Measurements from ENCODE around the gene FLT4.

The FLT4 gene

DNA sequence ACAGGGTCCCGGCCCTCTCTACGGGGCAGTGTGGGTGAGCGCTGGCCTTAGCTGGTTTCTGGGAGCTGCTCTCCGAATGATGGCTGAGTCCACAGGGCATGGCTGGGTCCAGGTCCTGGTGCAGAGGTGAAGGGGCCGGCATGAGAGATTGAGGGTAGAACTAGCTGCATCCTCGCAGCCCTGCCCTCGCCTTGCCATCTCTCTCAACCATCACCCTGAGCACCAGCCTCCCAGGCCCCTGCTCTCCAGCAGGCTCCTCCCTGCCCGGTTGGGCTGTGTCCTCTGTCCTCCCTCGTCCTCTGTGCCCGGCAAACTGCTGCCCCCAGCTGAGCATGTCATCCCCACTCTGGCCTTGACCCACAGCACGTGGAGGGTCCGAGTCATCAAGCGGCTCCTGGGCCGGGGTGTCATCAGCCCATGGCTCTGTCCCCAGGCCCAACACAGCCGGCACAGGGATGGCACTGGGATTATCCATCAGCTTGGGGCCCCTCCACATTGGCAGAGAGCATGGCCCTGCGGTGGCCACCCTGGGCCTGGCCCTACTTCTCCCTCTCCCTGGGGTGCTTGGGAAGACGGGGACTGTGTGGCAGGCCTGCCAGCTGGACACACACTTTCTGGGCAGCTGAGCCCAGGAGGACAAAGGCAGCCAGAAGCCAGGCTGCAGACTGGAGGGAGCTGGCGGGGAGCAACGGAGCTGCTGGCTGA lies 8.4 kb downstream of the FLT4 start:
- Histone ChIP-seq H3K4me3 (ENCODE audit: low read length) (no peak overlapping the region), H3K4me1 (ENCODE audit: insufficient read depth, low read length) (no peaks in the 10 kb centered on the region), H3K9ac (ENCODE audit: low read depth, low read length) (no peak overlapping the region), H3K27ac (ENCODE audit: low read depth, low read length) (no peak overlapping the region), H3K9me3 (ENCODE audit: insufficient read depth, low read depth, low read length) (no peaks in the 10 kb centered on the region), H3K27me3 (ENCODE audit: insufficient read depth, low read length) (no peaks in the 10 kb centered on the region; the same call in 1 of the 2 replicates), H3K36me3 (ENCODE audit: insufficient read depth, low read length) (no peaks in the 10 kb centered on the region)
- WGBS: 91% methylated on average over 19 of the region's 19 CpGs

DNA sequence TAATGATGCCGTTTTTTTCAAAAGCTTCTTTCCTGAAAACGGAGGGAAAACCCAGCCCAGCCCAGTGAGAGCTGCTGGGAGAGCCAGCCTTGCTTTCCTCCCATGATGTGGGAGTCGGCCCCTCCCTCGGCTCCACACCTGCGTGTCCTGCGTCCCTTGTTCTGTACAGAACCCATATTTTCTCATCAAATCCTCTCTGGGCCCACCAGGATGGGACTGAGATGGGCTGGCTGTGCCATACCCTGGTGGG lies 8.9 kb downstream of the FLT4 start:
- no peak overlapping the region for H3K27ac ChIP-seq (ENCODE audit: low read depth, low read length)
- H3K9me3 ChIP-seq (ENCODE audit: insufficient read depth, low read depth, low read length): no peaks in the 10 kb centered on the region
- H3K4me3 ChIP-seq (ENCODE audit: low read length): no peak overlapping the region
- H3K9ac ChIP-seq (ENCODE audit: low read depth, low read length): no peak overlapping the region
- H3K4me1 ChIP-seq (ENCODE audit: insufficient read depth, low read length): no peaks in the 10 kb centered on the region
- WGBS: 89% methylated on average over 6 of the region's 6 CpGs
- H3K36me3 ChIP-seq (ENCODE audit: insufficient read depth, low read length): no peaks in the 10 kb centered on the region
- no peaks in the 10 kb centered on the region; the same call in 1 of the 2 replicates for H3K27me3 ChIP-seq (ENCODE audit: insufficient read depth, low read length)

DNA sequence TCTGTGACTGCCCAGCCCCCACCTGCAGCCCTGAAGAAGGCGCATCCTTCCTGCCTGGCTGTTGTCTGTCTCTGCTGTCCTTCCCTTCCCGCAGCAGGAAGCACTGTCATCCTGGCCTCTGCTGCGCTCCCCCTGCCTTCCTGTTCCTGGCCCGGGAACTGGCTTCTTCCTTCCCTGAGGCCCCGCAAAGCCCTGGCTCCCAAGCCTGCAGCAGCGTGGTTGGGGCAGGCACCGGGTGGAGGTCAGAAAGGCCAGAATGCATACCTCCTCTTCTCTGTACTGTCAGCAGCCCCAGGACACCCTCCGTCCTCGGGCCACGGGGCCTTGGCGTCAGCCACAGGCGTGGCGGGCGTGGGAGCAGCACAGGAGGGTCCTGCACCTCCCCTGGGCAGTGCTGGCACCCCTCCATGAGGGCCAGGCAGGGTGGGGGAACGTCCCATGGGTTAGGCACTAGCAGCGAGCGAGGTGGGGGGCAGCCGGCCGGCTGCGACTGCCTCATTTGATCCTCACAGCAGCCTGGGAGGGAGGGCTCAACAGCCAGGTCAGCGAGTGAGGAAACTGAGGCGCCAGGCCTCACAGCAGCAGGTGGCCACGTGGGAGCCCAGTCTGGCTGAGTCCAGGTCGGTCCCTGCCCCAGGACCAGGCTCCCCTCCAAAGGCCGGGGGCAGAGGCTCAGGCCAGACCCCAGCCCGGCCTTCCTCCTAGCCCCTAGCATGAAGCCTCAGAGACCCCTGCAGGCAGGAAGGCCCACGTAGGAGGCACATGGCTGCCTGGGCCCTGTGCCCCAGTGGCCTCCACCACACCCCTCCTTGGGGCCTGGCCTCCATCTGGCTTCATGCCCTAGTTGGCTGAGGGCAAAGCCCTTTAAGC lies 9.4 kb downstream of the FLT4 start:
- Histone ChIP-seq H3K9me3 (ENCODE audit: insufficient read depth, low read depth, low read length) (no peaks in the 10 kb centered on the region), H3K27me3 (ENCODE audit: insufficient read depth, low read length) (no peaks in the 10 kb centered on the region; the same call in 1 of the 2 replicates), H3K4me3 (ENCODE audit: low read length) (no peak overlapping the region), H3K4me1 (ENCODE audit: insufficient read depth, low read length) (no peaks in the 10 kb centered on the region), H3K27ac (ENCODE audit: low read depth, low read length) (no peak overlapping the region), H3K36me3 (ENCODE audit: insufficient read depth, low read length) (no peaks in the 10 kb centered on the region), H3K9ac (ENCODE audit: low read depth, low read length) (no peak overlapping the region)
- 88% methylated on average over 27 of the region's 27 CpGs for WGBS

DNA sequence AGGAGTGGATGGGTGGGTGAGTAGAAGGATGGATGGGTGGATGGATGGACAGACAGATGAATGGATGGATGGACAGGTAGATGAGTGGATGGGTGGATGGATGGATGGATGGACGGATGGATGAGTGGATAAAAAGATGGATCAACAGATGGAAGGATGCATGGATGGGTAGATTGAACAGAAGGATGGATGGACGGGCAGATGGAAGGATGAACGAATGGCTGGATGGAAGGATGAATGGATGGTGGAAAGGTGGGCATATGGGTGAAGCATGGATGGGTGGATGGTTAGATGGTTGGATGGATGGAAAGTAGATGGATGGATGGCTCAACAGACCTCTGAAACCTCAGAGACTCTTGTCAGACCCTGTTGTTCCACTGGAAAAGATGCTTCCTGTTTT lies 10.1 kb downstream of the FLT4 start:
- WGBS: 63% methylated on average over 3 of the region's 3 CpGs
- H3K27ac ChIP-seq (ENCODE audit: low read depth, low read length): no peak overlapping the region

DNA sequence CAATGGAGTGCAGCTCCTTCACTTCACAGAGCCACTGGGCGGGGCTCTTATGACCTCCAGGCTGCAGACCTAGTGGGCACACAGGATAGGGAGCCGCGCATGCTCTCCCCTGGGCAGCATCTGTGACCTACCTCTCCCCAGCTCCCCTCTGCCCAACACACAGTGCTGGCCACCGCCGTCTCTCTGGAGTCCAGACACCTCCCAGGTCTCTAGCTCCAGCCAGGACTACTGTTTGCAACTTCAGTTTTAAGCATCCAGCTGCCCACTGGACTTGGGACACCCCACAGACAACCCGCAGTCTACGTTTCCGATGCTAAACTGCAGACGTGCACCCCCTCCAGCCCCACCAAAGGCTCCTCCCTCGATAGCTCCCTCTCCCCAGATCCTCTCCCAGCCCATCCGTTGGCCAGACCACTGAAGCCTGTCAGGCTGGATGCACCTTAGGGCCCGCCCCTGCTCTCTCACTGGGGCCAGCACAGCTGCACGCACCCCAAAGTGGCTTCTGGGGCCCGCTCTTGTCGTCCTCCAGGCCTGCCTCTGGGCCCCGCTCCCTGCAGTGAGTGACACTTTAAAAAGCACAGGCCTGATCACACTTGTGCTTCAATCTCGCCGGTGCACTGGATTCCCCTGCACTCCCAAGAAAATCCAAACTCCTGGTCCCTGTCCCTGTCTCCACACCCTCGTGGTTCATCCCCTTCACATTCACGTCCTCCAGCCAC lies 11.3 kb downstream of the FLT4 start:
- no peak overlapping the region for H3K9ac ChIP-seq (ENCODE audit: low read depth, low read length)
- H3K4me3 ChIP-seq (ENCODE audit: low read length): no peak overlapping the region
- H3K9me3 ChIP-seq (ENCODE audit: insufficient read depth, low read depth, low read length): no peaks in the 10 kb centered on the region
- no peak overlapping the region for H3K27ac ChIP-seq (ENCODE audit: low read depth, low read length)
- WGBS: 86% methylated on average over 20 of the region's 20 CpGs
- no peaks in the 10 kb centered on the region for H3K27me3 ChIP-seq (ENCODE audit: insufficient read depth, low read length)
- H3K4me1 ChIP-seq (ENCODE audit: insufficient read depth, low read length): no peaks in the 10 kb centered on the region
- no peaks in the 10 kb centered on the region for H3K36me3 ChIP-seq (ENCODE audit: insufficient read depth, low read length)

More for the DNA sequence above, 10.1 kb downstream of the FLT4 start:
- H3K9ac ChIP-seq (ENCODE audit: low read depth, low read length): no peak overlapping the region
- no peak overlapping the region for H3K4me3 ChIP-seq (ENCODE audit: low read length)
- H3K27me3 ChIP-seq (ENCODE audit: insufficient read depth, low read length): no peaks in the 10 kb centered on the region
- no peaks in the 10 kb centered on the region for H3K36me3 ChIP-seq (ENCODE audit: insufficient read depth, low read length)
- no peaks in the 10 kb centered on the region for H3K4me1 ChIP-seq (ENCODE audit: insufficient read depth, low read length)
- H3K9me3 ChIP-seq (ENCODE audit: insufficient read depth, low read depth, low read length): no peaks in the 10 kb centered on the region

DNA sequence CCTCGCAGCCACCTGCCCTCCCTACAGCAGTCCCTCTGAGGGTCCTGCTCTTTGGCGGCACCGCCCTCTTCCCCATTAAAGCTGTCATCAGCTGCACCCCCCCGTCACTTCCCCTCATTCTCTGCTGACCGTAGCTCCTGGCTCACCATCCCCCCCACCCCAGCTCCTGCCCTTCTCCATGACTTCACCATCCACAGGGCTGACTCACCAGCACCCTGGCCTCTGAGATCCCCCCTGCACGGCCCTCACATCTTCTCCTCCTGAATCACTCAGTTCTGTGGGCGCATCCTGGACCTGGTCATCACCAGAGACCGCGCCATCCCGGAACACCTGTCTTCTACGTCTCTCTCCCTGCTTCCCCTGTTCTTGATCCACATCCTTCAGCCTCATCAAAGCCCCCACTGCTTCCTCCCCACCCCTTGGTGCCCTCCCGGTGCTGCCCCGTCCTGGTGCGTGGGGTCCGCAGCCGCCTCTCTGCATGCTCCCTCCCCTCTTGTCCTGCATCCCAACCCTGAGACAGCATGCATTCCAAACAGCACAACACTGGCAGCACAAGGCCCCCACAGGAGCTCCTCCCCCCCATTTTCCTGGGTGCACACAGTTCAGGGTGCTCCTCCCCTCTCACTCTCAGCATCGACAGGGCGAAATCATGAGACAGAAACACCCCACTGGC lies 12.9 kb downstream of the FLT4 start:
- Histone ChIP-seq H3K27ac (ENCODE audit: low read depth, low read length) (no peak overlapping the region), H3K27me3 (ENCODE audit: insufficient read depth, low read length) (no peaks in the 10 kb centered on the region), H3K9me3 (ENCODE audit: insufficient read depth, low read depth, low read length) (no peaks in the 10 kb centered on the region), H3K4me3 (ENCODE audit: low read length) (no peak overlapping the region), H3K9ac (ENCODE audit: low read depth, low read length) (no peak overlapping the region), H3K4me1 (ENCODE audit: insufficient read depth, low read length) (no peaks in the 10 kb centered on the region), H3K36me3 (ENCODE audit: insufficient read depth, low read length) (no peaks in the 10 kb centered on the region)
- WGBS: 79% methylated on average over 18 of the region's 18 CpGs

DNA sequence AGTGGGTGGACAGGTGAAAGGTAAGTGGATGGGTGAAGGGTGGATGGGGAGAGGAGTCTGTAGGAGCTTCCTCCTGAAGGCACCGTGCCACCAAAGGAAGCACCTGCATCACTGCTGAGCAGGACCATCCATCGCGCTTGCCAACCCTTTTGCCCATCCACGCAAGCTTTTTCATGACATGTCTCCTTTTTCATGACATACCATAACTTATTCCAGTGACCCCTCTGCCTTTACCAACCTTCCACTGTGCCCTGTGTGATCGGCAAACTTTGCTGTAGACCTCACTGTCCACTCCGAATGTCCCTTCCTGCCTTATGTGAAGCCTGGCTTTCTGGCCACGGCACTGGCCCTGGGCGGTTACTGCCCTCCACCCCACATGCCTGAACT lies 13.4 kb downstream of the FLT4 start:
- 92% methylated on average over 8 of the region's 8 CpGs for WGBS
- no peaks in the 10 kb centered on the region for H3K27me3 ChIP-seq (ENCODE audit: insufficient read depth, low read length)
- H3K27ac ChIP-seq (ENCODE audit: low read depth, low read length): no peak overlapping the region
- H3K9me3 ChIP-seq (ENCODE audit: insufficient read depth, low read depth, low read length): no peaks in the 10 kb centered on the region
- H3K9ac ChIP-seq (ENCODE audit: low read depth, low read length): no peak overlapping the region
- H3K4me3 ChIP-seq (ENCODE audit: low read length): no peak overlapping the region
- H3K4me1 ChIP-seq (ENCODE audit: insufficient read depth, low read length): no peaks in the 10 kb centered on the region
- H3K36me3 ChIP-seq (ENCODE audit: insufficient read depth, low read length): no peaks in the 10 kb centered on the region

DNA sequence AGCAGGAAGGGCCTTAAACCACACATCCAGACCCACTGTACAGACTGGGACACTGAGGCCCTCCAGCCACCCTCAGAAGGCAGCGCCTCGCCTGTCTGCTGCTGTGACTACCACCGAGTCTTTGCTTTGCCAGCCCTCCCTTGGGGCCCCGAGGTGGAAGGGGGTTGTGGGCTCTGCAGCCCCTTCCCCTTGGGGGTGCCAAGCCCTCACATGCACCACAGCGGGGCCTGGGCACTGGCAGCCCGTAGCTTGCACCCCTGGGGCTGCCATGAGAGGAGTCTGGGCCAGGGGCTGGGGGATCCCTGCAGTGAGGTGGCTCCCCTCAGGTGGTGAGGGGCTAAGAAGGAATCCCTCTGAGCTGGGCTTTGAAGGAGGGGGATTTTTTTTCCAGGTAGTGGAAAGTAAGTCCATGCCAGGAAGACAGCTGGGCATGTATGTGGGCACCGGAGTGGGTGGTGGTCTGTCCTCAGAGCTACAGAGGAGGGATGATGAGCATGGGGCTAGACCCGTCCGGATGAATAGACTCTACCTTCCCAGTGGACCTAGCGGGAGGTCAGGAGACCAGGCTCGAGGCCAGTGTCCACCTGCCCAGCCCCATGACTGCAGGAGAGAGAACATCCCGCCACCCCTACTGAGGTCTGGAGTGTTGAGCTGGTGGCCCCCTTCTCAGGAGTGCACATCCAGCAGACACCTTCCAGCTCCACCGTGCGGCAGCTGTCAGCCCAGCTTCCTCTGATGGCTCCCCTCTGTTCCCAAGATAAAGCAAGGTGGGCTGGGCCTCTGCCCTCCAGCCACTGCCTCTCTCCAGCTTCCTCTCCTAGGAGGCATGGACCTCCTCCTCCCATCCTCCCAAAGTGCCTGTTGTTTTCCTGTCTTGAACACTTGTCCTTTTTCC lies 15.9 kb downstream of the FLT4 start:
- Histone ChIP-seq H3K27ac (ENCODE audit: low read depth, low read length) (no peak overlapping the region), H3K27me3 (ENCODE audit: insufficient read depth, low read length) (no peaks in the 10 kb centered on the region), H3K9me3 (ENCODE audit: insufficient read depth, low read depth, low read length) (no peaks in the 10 kb centered on the region), H3K4me3 (ENCODE audit: low read length) (no peak overlapping the region), H3K4me1 (ENCODE audit: insufficient read depth, low read length) (no peaks in the 10 kb centered on the region), H3K9ac (ENCODE audit: low read depth, low read length) (no peak overlapping the region), H3K36me3 (ENCODE audit: insufficient read depth, low read length) (no peaks in the 10 kb centered on the region)
- 86% methylated on average over 14 of the region's 14 CpGs for WGBS

DNA sequence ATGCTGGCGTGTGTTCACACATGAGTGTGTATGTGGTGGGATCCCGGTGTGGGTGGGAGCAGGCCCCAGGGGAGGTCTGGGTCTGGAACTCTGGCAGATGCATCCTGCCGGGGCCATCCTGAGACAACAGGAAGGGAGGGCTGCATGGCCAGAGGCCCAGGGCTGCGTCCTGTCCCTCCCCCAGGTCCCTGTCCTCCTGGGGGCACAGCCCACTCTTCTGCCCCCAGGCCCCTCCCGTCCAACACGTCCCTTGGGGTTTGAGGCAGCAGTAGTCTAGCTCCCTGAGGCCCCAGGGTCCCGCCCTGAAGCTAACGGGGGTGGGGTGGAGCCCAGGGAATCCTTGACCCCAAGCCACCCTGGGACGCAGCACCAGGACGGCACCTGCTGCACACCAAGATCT lies 16.6 kb downstream of the FLT4 start:
- 88% methylated on average over 10 of the region's 10 CpGs for WGBS
- Histone ChIP-seq H3K9me3 (ENCODE audit: insufficient read depth, low read depth, low read length) (no peaks in the 10 kb centered on the region), H3K9ac (ENCODE audit: low read depth, low read length) (no peak overlapping the region), H3K4me3 (ENCODE audit: low read length) (no peak overlapping the region), H3K36me3 (ENCODE audit: insufficient read depth, low read length) (no peaks in the 10 kb centered on the region), H3K27me3 (ENCODE audit: insufficient read depth, low read length) (no peaks in the 10 kb centered on the region), H3K27ac (ENCODE audit: low read depth, low read length) (no peak overlapping the region), H3K4me1 (ENCODE audit: insufficient read depth, low read length) (no peaks in the 10 kb centered on the region)

DNA sequence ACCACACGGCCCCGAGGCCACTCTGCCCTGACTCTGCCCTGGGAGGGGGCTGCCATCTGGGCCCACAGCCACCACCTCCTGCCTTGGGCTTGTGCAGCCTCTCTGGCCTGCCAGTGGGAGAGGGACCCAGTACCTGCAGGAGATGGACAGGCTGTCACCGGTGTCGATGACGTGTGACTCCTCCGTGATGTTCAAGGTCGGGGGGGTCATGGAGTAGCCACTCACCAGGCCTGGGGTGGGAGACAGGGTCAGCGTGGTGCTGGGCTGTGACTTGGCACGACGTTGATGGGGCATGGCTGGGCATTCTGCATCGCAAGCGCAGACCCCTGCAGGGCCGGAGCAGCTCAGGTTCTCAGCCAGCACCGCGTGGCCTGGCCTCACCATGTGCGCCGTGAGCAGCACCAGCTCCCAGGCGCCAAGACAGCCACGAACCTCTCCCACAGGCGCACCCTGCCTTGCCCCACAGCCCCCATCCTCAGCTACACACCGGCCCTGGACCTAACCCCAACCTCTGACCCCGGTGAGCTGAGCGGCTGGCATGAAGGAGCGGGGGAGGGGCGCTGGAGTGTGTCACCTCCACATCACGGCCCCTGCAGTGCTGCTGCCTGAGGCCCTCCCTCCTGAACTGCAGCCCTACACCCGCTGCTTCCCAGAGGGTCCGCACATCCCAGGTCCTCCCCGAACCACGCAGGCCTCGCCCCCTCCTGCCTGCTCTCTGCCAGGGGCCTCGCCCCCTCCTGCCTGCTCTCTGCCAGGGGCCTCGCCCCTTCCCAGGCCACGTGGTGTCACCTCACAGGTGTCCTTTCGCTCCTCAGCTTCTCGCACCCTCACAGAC lies 17.6 kb downstream of the FLT4 start:
- 78% methylated on average over 35 of the region's 36 CpGs for WGBS
- Histone ChIP-seq H3K36me3 (ENCODE audit: insufficient read depth, low read length) (no peaks in the 10 kb centered on the region), H3K27ac (ENCODE audit: low read depth, low read length) (no peak overlapping the region), H3K27me3 (ENCODE audit: insufficient read depth, low read length) (no peaks in the 10 kb centered on the region), H3K4me3 (ENCODE audit: low read length) (no peak overlapping the region), H3K9ac (ENCODE audit: low read depth, low read length) (no peak overlapping the region), H3K9me3 (ENCODE audit: insufficient read depth, low read depth, low read length) (no peaks in the 10 kb centered on the region), H3K4me1 (ENCODE audit: insufficient read depth, low read length) (no peaks in the 10 kb centered on the region)
